Measurements from ENCODE around the gene GALNT4.

- TF ChIP-seq CTCF (conservative IDR thresholded peaks at IDR 0.05; ENCODE audit: low read length) (no peak), EZH2phosphoT487 (IDR thresholded peaks at IDR 0.05; ENCODE audit: borderline replicate concordance) (no peak)
Measured at GRCh38 chr12:89501793-89502192, 22.8 kb downstream of the GALNT4 start.
